ENCODE data around the gene RWDD2A.
"Not testable (repeated sequence)": the region's sequence is repeated elsewhere in the genome, so short reads cannot be mapped to it uniquely, and the experiment has no call there.

The RWDD2A gene

DNA sequence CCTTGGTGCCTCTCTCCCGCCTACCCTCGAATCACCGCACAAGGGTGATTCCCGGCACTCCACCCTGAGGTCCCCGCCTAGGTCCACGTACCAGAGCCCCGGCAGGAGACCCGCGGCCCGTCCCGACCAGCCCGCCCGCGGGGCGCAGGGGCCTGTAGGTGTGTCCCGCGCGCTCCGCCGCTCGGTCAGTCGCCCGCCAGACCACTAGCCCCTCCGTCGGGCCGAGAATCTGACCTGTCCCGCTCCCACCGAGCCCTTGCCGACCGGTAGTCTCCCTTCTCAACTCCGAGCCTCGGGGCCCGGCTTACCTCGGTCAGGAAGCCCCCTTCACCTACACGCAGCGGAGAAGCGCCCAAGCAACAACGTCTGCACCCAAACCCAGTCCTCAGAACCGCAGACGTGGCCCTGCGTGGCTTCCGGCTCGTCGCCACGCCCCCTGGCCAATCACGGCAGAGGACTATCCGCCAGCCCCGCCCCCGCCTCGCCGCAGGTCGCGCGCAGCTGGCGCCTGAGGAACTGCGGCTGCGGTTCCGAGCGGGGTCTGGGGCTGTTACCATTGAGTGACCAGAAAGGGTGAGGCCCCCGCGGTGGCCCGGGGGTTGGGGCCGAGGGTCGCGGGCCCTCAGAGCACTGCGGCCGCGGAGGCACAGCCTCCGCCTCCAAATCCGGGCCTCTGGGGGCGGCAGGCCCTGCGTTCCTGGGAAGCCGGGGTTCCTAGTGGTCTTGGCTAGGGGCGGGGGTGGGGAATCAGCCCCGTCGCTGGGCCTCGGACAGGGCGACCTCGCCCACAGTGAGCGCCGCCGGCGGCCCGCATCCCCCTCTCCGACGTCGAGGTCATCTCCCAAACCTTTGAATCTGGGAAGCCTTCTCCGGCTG is at the start of gene RWDD2A, which contains the start of gene PGM3:
TSS of gene RWDD2A (plus strand) at position 487 of the 876 bp plus-strand sequence. CDS start 1,095 bp downstream, outside the sequence.
TSS of gene PGM3 (minus strand) at position 395 of the 876 bp plus-strand sequence. CDS start 2,253 bp downstream, outside the sequence.
- DNase-seq = peak; percentile 78

DNA sequence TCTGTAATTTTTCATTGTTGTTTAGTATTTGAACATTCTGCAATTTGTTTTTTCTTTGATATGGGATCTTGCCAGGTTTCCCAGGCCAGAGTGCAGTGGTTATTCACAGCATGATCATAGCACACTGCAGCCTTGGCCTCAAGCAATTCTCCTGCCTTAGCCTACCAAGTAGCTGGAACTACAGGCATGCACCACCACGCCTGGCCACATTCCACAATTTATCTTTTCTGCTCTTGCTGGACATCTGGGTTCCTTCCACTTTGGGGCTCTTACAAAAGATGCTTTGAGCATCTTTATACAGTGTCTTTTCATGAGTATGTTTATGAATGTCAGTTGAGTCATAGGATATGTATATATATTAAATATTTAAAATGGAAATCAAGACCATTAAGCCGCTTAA is 42.0 kb upstream of the RWDD2A start:
- no peak for DNase-seq

DNA sequence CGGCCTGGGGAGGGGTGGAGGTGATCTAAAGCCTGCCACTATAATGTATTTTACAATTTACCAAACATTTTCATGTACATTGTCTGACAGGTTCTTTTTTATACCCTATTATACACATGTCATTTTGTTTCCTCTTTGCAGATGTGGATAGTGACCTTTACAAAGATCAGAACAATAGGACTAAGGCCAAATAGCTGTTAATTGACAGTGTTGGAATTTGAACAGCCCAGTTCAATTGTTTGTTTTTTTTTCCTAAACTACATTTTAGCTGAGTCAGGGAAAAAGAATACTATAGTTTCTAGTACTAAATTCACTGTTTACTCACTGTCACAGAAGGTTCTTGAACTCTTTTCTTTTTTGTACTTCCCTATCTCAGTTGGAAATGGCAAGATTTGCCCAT is 40.2 kb upstream of the RWDD2A start:
- DNase-seq = no peak

DNA sequence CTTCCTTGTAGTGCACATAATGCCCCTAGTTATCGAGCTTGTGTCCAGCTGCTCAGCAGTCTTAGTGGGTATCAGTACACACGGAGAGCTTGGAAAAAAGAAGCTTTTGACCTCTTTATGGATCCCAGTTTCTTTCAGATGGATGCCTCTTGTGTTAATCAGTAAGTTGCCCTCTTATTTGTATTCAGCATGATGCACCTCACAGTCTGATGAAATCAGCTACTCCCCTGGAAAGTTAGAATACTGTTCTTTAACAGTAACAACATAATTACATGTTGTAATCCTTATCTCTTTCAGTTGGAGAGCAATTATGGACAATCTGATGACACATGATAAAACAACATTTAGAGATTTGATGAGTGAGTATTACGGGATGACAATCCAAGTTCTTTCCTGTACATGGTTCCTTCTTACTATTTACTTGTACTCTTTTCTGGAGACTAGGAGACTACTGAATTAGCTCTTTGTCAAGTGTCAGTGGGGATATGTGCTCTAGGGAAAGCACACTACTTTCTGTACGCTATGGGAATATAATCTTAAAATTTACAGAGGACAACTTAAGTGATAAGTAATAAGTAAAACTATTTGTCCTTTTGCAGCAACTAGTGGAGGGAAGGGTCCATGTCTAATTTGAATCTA is 39.2 kb upstream of the RWDD2A start:
- DNase-seq = no peak

DNA sequence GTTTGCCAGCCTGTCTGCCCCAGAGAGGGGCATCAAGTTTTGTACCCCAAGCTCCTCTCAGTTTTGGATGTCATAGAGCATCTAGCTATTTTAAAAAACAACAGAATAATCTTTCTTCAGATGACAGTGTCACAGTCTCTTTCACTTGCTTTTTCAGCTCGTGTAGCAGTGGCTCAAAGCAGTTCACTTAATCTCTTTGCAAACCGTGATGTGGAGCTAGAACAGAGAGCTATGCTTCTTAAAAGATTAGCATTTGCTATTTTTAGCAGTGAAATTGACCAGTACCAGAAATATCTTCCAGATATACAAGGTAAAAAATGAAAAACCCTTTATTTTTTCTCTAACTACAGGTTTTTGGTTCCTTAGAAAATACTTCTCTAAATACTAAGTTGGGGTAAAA is 37.4 kb upstream of the RWDD2A start:
- no peak for DNase-seq

DNA sequence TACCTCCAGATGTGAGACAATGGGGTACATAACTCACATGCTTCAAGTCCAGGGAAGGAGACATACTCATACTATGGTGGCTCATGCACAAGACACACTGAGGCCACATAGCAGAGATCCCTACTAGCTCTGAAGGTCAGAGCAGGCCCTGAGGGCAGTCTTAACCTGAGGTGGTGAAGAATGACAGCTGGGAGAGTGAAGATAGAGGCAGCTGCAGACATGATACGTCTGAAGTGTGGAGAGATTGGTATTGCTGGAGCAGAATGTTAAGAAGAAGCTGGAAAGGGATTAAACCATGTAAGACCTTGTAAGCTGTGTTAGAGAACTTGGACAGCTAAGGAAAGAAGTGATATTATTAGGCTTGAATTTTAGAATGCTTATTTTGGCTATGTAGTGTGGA is 33.0 kb upstream of the RWDD2A start:
- no peak for DNase-seq

DNA sequence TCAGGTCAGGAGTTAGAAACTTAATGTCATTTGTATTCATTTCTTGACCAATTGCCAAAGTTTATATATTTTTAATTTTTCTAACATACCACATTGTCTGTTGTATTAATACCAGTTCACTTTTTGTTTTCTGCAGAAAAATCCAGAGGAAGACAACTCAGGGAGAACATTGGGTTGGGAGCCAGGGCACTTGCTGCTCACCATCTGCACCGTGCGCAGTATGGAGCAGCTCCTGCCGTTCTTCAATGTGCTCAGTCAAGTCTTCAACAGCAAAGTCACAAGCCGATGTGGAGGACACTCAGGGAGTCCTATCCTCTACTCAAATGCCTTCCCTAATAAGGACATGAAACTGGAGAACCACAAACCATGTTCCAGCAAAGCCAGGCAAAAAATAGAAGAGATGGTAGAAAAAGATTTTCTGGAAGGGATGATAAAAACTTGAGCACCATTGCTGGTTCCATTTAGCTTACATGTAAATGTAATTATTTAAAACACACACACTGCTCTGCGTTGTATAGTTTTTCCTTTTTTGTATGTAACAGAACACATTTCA is 25.4 kb upstream of the RWDD2A start:
- no peak for DNase-seq

DNA sequence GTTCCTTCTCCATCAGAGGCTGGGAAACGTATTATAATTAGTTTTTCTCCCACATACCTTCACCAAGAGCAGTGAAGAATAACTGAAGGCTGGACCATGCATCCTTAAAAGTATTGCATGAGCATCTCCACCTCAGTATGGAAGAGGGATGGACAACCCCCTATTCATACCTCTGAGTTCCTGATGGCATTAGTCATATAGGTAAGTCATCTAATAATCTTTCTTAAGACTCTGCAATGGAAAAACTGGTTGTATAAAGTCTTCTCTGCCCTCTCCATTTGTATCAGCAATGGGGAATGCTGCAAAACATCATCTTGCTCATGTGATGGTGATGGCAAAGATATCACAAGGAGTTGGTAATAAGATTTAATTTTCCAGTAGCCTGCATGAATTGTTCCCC is 24.6 kb upstream of the RWDD2A start:
- no peak for DNase-seq

DNA sequence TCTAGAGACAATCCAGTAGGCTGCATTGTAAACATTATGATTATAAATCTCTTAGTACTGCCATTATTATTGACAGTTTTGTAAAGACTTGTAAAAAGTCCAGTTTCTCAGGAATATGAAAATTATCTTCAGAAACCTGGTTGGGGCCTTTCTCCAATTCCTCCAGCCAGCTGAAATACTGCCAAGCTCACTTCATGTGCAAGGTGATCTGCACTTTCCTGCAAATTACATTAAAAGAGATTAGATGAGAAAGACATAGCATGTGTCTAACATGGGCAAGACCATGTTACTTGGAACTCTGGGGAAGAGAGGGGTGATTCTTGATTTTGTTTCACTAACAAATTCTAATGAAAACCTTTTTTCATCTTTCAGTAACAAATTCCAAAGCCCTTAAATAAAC is 24.1 kb upstream of the RWDD2A start:
- DNase-seq = no peak

DNA sequence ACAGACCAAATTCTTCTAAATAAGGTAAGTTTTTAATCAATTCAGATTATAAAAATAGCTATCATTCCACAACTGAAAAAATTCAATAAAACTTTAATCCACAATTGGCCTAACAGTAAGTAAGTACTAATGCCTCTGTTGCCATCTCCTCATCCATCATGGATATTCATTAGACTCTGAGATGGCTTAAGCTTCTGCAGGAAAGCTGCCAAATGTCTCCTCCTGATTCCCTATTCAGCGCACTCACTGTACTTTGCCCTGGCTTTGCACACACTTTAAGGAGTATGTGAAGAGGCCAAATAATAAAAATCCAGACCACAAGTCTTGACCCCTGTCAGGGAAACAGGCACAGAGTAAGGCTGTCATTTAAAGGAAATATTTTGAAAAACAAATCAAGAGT is 23.6 kb upstream of the RWDD2A start:
- DNase-seq = no peak

DNA sequence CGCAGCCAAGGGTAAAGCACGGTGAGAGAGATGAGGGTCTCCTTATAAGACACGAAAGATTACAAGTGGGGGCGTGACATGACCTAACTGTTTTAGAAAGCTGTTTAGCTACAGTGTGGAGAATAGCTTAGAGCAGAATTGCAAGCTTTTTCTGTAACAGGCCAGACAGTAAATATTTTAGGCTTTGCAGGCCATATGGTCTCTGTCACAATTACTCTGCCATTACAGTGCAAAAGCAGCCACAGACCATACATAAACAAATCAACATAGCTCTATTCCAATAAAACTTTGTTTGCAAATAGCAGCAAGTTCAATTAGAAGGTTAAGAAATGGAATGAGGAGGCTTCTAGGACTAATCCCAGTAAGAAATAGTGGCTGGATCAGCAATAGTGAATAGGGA is 16.9 kb upstream of the RWDD2A start:
- DNase-seq = no peak

DNA sequence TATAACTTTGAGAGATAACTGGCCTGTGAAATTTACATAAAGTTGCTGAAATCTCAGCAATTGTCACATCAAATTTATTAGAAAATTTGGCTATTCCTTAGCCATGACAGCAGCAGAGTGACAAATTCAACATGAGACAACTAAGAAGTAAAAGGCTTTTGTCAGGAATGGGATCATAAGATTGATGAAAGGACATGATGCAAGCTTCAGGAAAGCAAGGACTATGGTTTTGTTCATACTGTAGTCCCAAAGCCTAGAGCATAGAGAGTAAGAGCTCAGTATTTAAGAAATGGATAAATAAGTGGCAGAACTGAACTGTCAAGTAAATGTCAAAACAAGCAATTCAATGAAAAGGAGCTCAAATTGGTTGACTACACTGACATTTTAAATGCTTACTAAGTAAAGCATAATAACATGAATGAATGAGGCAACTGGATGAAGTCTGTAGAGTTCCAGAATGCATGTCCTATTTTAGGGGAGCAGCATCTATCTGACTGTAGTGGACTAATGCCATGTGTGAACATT is 12.7 kb upstream of the RWDD2A start:
- no peak for DNase-seq

DNA sequence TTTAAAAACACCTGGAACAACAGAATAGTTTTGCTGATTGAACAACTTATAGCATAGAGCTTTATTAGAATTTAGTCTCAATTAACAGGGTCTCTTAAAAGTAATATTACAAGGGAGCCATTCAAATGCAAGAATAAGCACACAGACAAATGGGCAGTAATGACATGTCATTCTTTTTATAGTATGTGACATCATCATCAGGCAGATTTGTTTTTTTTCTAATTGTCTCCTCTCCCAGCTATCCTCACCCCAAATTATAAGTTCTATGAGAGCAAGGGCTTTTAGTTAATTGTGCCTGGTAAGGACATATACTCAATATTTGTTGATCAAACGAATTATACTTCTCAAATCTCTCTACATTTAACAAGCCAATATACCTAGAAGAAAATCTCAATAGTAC is 11.0 kb upstream of the RWDD2A start:
- no peak for DNase-seq

DNA sequence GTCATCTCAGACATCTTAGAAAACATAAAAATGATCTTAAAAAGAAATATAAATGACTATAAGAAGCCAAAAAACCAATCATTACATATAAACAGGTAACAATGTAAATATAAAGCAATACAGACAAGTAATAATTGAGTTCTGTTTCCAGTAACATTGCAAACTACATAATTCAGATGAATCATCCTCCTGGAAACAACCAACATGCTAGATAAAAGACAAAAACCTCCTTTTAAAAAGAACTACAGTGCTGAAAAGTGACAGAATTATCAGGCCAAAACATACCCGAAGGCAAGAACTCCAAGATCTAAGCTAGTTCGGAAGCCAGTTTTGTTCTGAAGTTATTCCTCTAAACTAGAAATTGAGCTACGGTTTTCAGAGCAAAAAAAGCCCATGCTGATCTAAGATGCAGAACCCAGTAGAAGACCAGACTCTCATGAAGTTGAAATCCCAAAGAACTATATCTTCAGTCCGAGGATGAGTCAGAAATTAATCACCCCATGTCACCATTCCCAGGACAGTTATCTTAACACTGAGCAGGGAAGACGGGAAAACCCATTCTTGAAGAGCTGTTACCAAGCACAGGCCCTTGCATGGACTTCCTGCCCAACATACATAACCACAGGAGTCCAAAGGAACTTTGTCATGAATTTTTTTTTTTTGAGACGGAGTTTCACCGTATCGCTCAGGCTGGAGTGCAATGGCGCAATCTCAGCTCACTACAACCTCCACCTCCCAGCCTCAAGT is 9.9 kb upstream of the RWDD2A start:
- DNase-seq = no peak

DNA sequence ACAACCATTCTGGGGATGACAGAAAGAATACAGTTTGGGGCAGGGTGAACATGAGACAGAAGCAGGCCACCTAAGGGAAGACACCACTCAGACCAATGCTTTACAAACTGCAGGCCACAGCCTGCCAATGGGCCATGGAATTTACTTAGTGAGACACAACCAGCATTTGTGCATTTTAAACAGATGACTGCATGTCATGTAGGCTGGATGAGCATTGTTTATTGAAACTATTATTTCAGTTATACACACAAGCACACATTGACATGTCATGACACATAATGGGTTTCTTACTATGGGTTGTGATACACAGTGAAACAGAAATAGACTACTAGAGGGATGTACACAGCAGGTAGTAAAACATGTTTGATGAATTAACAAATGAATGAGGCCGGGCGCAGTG is 8.1 kb upstream of the RWDD2A start:
- DNase-seq = no peak

DNA sequence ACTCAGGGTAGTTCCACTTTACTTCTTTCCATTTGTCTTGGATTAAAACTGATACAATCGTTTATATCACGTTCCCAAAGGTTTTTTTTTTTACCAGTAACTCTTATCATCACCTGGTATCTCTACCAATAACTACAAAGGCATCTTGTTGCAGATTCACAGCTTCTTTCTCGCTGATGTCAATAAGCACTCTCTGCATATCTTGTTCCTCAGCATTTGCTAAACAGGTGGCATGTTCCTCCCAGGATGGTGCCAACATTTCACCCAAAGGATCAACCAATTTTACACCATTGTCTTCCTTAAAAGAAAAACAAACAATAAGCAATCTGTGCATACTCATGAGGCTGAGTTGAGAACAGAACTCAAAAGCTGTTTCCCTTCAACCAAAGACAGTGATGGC is 4.7 kb upstream of the RWDD2A start:
- no peak for DNase-seq

DNA sequence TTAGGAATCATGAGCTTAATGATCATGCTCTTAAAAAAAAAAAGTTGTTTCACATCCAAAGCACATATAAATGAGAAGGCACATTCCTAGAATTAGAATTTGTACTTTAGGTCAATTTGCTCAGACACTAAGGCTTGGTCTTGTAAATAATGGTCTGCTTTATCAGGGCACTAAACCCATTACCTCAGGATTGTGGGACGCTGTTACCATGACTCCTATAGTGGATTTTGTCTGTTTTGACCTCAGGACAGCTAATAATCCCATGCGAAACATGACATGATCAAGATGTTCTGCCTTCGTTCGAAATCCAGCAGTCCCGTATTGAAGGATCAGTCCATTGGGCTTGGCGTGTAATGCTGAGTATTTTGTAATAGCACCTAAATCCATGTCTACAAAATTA is 2.5 kb upstream of the RWDD2A start:
- no peak for DNase-seq

DNA sequence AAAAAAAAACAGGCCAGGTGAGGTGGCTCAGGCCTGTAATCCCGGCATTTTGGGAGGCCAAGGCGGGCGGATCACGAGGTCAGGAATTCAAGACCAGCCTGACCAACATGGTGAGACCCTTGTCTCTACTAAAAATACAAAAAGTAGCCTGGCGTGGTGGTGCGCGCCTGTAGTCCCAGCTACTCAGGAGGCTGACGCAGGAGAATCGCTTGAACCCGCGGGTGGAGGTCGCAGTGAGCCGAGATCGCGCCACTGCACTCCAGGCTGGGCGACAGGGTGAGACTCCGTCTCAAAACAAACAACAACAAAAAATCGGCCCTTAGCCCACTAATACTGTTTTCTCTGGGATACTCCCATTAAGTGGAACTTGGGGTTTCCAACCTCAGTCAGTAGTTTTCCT is 1.2 kb upstream of the RWDD2A start:
- not testable (repeated sequence) for DNase-seq

DNA sequence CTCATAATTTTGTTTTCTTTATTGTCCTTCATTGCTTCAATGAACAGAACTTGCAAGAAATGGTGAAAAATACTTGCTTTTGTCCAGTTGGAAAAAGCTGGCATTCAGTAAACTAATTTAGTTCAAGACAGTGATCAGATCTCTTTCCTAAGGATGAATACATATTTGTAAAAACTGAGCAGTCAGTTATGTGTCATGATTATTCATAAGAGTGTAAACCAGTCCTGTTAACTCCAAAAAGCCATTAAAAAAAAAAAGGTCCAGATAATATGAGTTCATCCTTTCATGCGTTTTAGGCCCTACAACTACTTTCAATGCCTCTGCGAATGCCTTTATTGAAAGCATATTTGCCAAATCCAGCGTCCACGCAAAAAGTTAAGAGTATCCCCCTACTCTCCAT is 701 bp upstream of the RWDD2A start:
- DNase-seq = no peak

DNA sequence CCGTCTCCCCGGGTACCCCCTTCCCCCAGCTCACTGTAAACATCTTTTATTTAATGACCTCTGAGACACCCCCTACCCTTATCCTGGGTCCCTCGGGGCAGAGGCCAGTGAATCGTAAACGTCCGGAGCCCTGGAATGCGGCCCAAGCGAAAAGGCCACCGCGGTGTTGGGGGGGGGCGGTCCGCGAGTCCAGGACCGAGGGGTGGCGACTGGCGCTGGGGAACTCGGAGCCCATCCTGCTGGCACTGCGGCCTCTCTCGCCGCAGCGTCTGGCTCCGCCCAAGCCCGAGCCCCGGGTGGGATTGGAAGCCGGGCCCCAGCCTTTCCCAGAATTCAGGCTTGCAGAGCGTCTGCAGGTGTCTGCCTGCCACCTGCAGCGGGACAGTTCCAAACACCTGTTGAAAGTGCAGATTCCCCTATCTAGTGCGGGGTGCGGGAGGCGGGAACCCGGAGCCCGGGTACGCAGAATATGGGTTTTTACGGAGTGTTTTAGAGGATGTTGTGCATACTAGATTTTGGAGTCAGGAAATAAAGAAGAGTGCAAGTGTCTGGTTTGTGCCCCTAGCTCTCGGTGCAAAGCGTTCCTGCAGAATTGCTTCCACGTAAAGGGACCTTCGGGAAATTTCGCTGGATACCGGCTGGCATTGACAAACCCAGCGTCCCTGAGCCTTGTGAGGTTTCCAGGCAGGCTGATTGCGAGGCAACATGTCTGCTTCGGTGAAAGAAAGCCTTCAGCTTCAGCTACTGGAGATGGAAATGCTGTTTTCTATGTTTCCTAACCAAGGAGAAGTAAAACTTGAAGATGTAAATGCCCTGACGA is 800 bp downstream of the RWDD2A start:
- DNase-seq = peak; percentile 20

DNA sequence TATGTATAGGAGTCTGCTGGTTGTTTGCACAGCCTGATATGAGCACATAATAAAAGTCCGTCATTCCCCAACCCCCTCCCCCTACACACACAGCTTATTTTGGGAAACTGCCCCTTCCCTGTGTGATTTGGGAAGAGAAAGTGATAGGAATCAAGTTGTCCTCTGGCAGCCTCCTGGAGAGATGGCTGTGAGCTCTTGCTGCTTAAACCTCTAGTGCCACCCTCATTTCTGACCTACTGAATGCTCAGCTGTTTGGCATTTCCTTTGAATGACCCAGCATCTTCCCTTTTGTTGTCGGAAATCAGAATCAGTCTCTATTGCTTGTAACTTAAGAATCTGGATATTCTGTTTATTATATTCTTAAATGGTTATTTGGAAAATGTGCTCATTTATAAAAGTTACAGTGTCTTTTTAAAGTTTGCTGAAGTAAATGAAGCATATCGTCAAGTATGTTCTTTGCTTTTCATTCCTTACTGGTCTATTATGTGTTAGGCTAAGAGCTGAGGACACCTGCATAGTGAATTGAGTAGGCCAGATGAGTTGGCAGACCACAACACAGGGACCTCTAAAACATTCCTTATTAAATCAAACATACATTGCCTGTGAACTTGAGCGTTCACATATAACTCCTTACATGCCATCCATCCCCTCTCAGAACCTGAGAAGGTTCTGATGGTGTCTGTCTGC is 5.5 kb downstream of the RWDD2A start:
- no peak for DNase-seq
